GM12864 (cell line): ENCODE measurements around the gene IPO9.

Experiments
- DNase-seq: peaks from one replicate; pipeline ENCODE4 v3.0.0-alpha.2; 2011; ENCODE audit warnings: low read depth
- H3K4me3 ChIP-seq: 2 replicates; pipeline ENCODE4 v1.5.1; 2011; ENCODE audit warnings: mild to moderate bottlenecking, low read depth, low read length, control low read depth
- TF ChIP-seq, protein P1 (sequence below): IDR thresholded peaks from 2 replicates; pipeline ENCODE4 v1.5.1; 2011; ENCODE audit warnings: low read depth, mild to moderate bottlenecking, moderate library complexity, low read length, control low read depth, inconsistent platforms; ENCODE audit errors: missing control alignments

The IPO9 gene

DNA sequence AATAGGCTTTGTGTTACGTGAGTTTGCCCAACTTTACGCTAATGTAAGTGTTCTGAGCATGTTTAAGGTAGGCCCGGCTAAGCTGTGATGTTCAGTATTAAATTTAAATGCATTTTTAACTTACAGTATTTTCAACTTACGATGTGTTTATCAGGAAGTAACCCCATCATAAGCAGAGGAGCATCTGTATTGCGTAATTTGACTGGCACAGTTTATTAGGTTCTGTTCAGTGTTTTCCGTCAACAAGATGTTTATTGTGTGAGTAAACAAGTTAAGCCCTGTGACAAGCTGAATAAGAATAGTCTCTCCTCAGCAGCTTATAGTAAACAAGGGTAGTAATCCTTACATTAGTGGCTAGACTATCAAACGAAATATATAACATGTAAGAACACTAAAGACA, 32.5 kb downstream of the IPO9 start:
- no peak overlapping the region for H3K4me3 ChIP-seq
- DNase-seq, result no peak
- TF ChIP-seq, protein P1, sequence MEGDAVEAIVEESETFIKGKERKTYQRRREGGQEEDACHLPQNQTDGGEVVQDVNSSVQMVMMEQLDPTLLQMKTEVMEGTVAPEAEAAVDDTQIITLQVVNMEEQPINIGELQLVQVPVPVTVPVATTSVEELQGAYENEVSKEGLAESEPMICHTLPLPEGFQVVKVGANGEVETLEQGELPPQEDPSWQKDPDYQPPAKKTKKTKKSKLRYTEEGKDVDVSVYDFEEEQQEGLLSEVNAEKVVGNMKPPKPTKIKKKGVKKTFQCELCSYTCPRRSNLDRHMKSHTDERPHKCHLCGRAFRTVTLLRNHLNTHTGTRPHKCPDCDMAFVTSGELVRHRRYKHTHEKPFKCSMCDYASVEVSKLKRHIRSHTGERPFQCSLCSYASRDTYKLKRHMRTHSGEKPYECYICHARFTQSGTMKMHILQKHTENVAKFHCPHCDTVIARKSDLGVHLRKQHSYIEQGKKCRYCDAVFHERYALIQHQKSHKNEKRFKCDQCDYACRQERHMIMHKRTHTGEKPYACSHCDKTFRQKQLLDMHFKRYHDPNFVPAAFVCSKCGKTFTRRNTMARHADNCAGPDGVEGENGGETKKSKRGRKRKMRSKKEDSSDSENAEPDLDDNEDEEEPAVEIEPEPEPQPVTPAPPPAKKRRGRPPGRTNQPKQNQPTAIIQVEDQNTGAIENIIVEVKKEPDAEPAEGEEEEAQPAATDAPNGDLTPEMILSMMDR, result no peak

GRCh38 chr1:201870397-201870796, 41.4 kb downstream of the IPO9 start:
- H3K4me3 ChIP-seq, result no peak overlapping the region
- TF ChIP-seq, protein P1, result no peak
- no peak for DNase-seq

- TF ChIP-seq, protein P1, result no peak
- DNase-seq, result no peak
- H3K4me3 ChIP-seq, result no peak overlapping the region
Measured at GRCh38 chr1:201874672-201875071, 45.7 kb downstream of the IPO9 start.

- DNase-seq, result no peak
- no peak overlapping the region for H3K4me3 ChIP-seq
- TF ChIP-seq, protein P1, result peak; percentile 11
Measured at GRCh38 chr1:201876148-201876818, 47.3 kb downstream of the IPO9 start.

DNA sequence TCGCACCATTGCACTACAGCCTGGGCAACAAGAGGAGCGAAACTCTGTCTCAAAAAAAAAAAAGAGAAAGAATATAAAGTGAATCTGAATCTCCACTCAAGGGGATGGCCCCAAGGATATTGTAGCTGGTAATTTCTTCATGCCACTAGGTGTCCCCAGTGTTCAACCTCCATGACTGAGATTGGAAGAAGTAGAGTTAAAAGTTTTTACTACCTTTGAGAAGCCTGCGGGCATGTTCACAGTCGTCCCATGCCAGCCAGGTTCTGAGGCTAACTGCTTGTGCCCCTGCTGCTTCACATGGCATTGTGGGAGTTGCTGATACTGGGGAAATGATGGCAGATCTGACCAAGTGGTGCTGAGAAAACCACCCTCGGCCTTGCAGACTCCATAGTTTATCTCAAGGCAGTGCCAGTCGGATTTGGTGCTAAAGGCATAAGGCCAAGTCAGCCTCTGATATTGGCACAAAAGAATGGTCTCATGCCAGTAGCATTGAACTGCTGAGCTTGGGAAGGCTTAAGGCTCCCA, 49.0 kb downstream of the IPO9 start:
- DNase-seq, result peak; percentile 3
- TF ChIP-seq, protein P1, result peak; percentile 66
- no peak overlapping the region for H3K4me3 ChIP-seq

GRCh38 chr1:201880928-201881571, 52.1 kb downstream of the IPO9 start:
- DNase-seq, result no peak
- TF ChIP-seq, protein P1, result no peak
- no peak overlapping the region for H3K4me3 ChIP-seq
